ENCODE measurements around the gene VPS54.
"Not testable (repeated sequence)": the region's sequence is repeated elsewhere in the genome, so short reads cannot be mapped to it uniquely, and the experiment has no call there.

The VPS54 gene

GRCh38 chr2:63994329-63995070, 24.7 kb downstream of the VPS54 start:
- DNase-seq (ENCODE audit: low read depth, low spot score); H3K27ac ChIP-seq: not testable (repeated sequence)

GRCh38 chr2:63993871-63994270, 25.4 kb downstream of the VPS54 start:
- no peak for DNase-seq (ENCODE audit: low read depth, low spot score)
- no peak overlapping the region for H3K27ac ChIP-seq

DNA sequence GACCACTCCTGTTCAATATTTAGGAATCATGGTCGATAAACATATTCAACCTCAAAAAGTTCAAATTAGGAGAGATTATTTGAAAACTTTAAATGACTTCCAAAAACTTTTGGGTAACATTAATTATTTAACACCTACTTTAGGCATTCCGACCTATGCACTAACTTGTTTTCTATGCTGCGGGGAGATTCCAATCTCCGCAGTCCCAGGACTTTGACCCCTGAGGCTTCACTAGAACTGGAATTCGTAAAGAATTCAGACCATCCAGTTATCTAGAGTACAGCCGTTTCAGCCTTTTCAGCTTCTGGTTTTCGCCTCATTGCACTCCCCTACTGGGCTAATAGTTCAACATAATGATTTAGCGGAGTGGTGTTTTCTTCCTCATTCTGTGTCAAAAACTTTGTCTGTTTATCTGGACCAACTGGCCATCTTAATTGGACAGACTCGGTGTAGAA, 26.1 kb downstream of the VPS54 start:
- not testable (repeated sequence) for DNase-seq (ENCODE audit: low read depth, low spot score); H3K27ac ChIP-seq

GRCh38 chr2:63992061-63992685, 27.1 kb downstream of the VPS54 start:
- no peak overlapping the region for H3K27ac ChIP-seq
- no peak for DNase-seq (ENCODE audit: low read depth, low spot score)

- not testable (repeated sequence) for H3K27ac ChIP-seq; DNase-seq (ENCODE audit: low read depth, low spot score)
Measured at GRCh38 chr2:63991173-63991999, 27.8 kb downstream of the VPS54 start.

DNA sequence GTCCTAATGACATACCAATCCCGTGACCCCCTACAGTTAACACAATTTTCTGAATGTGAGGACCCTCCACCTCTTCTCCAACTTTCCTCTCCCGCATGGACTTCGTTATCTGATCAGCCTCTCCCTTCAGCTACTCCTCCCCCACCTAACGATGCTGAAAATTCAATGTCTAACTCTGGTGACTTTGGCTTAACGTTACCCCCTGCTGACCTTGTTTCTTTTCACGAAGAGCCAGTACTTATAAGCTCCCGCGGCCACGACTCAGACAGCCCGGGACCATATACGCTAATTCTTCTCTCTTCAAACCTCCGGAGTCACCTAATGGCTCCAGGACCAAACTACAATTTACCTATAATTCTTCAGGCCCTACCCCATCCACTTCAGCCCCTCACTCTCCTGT, 29.2 kb downstream of the VPS54 start:
- H3K27ac ChIP-seq, result no peak overlapping the region
- DNase-seq (ENCODE audit: low read depth, low spot score), result no peak

DNA sequence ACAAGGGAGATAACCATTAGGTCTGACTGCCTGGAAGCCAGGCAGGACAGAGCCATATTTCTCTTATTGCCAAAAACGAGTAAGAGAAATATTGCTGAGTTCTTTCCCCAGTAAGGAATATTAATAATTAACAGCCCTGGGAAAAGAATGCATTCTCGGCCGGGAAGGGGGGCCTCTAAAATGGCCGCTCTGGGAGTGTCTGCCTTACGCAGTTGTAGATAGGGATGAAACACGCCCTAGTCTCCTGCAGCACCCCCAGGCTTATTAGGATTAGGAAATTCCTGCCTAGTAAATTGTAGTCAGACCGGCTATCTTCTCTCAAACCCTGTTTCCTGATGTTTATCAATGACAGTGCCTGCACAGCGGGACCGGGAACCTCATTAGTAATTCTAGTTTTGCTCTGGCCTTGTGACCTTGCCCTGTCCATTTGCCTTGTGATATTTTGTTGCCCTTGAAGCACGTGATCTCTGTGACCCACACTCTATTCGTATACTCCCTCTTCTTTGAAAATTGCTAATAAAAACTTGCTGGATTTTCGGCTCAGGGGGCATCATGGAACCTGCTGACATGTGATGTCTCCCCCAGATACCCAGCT, 30.3 kb downstream of the VPS54 start:
- H3K27ac ChIP-seq; DNase-seq (ENCODE audit: low read depth, low spot score): not testable (repeated sequence)

GRCh38 chr2:63984606-63985359, 34.4 kb downstream of the VPS54 start:
- no peak for DNase-seq (ENCODE audit: low read depth, low spot score)
- H3K27ac ChIP-seq, result peak overlapping the region; percentile 42

DNA sequence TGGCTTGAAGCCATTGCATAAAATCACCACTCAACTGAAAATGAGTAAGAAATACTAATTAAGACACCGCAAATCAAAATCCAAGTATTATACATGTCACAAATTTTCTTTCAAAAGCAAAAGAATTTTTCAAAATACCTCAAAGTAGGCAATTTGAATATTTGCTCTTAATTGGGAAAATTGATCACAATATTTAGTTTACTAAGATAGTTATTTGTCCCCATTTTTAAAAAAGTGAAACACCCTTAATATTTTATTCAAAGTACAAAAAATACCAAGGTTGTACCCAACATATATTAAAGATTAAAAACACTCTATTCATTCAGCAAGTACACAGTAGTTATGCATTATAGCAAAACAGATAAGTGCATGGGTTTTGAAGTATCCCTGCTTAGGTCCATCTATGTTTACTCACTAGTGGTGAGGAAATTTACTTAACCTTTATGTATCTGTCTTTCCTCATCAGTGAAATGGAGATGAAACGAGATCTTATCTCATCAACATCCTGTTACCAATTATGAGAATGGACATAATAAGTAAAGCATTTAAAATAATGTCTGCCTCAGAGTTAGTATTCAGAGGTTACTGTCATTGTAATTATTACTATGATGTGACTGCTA, 35.1 kb downstream of the VPS54 start:
- H3K27ac ChIP-seq, result peak overlapping the region; percentile 42
- no peak for DNase-seq (ENCODE audit: low read depth, low spot score)

DNA sequence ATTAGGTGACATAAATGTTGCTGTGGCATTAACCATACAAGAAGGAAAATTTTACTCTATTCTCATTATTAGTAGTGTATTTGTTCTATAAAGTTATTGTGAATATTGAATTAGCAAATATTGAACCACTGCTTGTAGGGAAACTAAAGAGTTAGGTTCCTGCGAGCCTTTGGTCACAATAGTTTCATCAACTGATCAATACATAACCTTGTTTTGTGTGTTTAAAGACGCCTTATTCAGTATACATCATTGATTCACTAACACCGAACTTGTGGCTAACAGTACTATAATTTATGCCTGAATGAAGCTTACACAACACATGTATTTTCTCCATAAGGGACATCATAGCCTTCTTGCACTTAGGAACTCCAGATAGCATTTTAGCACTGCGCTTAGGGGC, 36.9 kb downstream of the VPS54 start:
- no peak for DNase-seq (ENCODE audit: low read depth, low spot score)
- no peak overlapping the region for H3K27ac ChIP-seq

GRCh38 chr2:63981702-63982103, 37.5 kb downstream of the VPS54 start:
- no peak for DNase-seq (ENCODE audit: low read depth, low spot score)
- H3K27ac ChIP-seq, result no peak overlapping the region

DNA sequence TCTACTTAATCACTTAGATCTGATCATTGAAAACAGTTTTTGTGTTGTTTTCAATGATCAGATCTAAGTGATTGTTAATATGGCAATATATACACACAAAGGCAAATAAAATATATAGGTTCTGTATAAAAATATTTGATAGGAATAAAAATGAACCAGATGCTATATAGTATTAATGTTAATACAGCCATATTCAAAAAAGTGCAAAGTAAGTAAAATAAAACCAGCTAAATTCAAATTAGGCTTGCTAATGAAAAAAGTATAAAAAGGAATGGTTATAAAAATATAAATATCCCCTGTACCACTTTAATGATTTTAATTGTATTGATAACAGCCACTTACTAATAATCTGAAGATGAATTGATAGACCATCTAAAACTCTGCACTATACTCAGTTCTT, 38.4 kb downstream of the VPS54 start:
- DNase-seq (ENCODE audit: low read depth, low spot score), result no peak
- no peak overlapping the region for H3K27ac ChIP-seq

DNA sequence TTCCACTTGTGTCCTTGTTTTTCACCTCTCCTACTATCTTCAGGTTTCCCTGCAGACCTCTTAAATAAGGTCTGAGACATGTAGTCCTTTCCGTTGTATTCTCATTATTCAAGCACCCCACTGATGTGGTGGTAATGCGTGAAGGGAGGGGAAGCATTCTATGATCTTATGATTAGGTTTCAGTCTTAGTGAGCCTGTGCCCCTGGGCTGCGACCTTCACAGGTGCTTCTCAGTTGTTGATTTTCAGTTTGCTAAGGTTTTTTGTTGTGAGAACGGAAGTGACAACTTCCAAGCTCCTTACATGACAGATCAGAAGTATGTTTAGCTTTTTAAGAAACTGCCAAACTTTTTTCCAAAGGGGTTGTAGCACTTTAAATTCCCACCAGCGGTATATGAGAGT, 41.3 kb downstream of the VPS54 start:
- no peak for DNase-seq (ENCODE audit: low read depth, low spot score)
- no peak overlapping the region for H3K27ac ChIP-seq

DNA sequence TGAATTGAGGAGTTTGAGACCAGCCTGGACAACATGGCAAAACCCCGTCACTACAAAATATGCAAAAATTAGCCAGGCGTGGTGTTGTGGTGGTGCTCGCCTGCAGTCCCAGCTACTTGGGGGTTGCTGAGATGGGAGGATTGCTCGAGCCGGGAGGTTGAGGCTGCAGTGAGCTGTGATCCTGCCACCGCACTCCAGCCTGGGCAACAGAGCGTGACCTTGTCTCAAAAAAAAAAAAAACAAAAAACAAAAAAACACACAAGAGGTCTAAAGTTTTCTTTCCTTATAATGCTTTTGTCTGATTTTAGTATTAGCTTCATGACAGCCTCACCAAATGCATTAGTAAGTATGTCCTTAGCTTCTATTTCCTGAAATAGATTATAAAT, 43.1 kb downstream of the VPS54 start:
- H3K27ac ChIP-seq, result peak overlapping the region; percentile 9
- DNase-seq (ENCODE audit: low read depth, low spot score), result no peak

- peak overlapping the region; percentile 9 for H3K27ac ChIP-seq
- DNase-seq (ENCODE audit: low read depth, low spot score), result peak; percentile 14
Measured at GRCh38 chr2:63975437-63976124, 43.6 kb downstream of the VPS54 start.

DNA sequence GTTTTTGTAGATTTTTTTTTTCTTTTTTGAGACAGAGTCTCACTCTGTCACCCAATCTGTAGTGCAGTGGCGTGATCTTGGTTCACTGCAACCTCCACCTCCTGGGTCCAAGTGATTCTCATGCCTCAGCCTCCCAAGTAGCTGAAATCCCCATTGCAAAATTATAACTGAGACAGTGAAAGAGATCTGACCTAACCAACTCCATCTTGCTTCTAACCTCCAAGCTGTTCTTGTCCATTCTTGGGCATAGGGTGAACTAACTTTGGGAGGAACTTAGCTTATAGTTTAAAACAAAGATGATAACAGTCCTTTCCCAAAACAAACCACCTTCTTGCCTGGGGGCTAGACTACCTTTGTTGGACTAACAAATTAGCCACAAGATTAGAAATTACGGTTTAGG, 44.2 kb downstream of the VPS54 start:
- DNase-seq (ENCODE audit: low read depth, low spot score); H3K27ac ChIP-seq: not testable (repeated sequence)

GRCh38 chr2:63962186-63962585, 57.0 kb downstream of the VPS54 start:
- H3K27ac ChIP-seq, result no peak overlapping the region
- DNase-seq (ENCODE audit: low read depth, low spot score), result no peak

DNA sequence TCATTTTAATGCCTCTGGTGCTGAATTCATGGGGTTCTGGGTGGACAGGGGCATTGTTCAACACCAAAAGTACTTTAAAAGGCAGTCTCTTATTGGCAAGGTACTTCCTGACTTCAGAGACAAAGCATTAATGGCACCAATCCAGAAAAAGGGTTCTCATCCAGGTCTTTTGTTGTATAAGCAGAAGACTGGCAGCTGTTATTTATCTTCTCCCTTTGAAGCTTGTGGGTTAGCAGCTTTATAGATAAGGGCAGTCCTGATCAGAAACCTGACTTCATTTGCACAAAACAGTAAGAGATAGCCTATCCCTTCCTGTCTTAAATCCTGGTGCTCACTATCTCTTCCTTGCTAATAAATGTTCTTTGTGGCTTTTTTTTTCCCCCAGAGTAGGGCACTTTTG, 68.8 kb downstream of the VPS54 start:
- no peak overlapping the region for H3K27ac ChIP-seq
- DNase-seq (ENCODE audit: low read depth, low spot score), result no peak

DNA sequence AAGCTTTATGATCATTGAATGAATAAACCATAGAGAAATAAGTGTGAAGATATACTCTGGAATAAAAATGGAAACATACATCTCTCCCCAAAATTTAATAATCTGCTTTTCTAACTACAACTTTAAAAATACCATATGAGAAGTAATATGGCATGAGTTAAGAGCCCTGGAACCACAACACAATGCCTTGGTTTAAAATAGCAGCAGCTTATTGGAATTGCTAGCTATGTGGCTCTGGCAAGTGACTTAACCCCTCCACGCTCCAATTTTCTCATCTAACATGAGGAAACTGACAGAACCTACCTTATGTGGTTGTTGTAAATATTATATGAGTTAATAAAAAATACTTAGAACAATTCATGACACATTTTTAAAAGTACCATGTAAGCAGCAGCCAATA, 76.4 kb downstream of the VPS54 start:
- H3K27ac ChIP-seq, result no peak overlapping the region
- DNase-seq (ENCODE audit: low read depth, low spot score), result no peak
